ENCODE results near the gene DNAJC22.

GRCh38 chr12:49298160-49298559 lies 48.5 kb upstream of the DNAJC22 start:
- TF ChIP-seq CTCF (IDR thresholded peaks at IDR 0.05; ENCODE audit: insufficient read depth, low read length, poor library complexity, severe bottlenecking) (no peak), EZH2phosphoT487 (conservative IDR thresholded peaks at IDR 0.05; ENCODE audit: low read length) (no peak)
